Measurements from ENCODE around the gene DNM2. TPM values are rescaled to one million over a fixed set of nuclear protein-coding genes. Genes with fewer than 3 reads are reported as not detected.

Gene DNM2
- total and polyA plus RNA-seq, 2 of the 13 experiments (the other 11 are each of a cell fraction or from before 2014, with no cell fraction given): 41.7 to 59.8 TPM

GRCh38 chr19:10670182-10670581 lies 47.7 kb upstream of the DNM2 start:
- no peak overlapping the region for H3K4me3 ChIP-seq (replicated peaks in 1 of 3; ENCODE audit: insufficient read depth in 1 of 3, low read depth in 2 of 3, low read length in 3 of 3)
- WGBS (ENCODE audit: low lambda C conversion rate): 93% methylated on average over 1 of the region's 1 CpG
- H3K4me1 ChIP-seq (ENCODE audit: insufficient read depth, low read length): no peaks in the 10 kb centered on the region
- DNase-seq (ENCODE audit: low spot score) (no peak), ATAC-seq (no peak), FAIRE-seq (no peak)
- TF ChIP-seq NRL (CRISPR knock-in tag; IDR thresholded peaks at IDR 0.05; ENCODE audit: borderline replicate concordance) (no peak), MYPOP (CRISPR knock-in tag; IDR thresholded peaks at IDR 0.05) (no peak), ZNF446 (CRISPR knock-in tag; IDR thresholded peaks at IDR 0.05) (no peak), PHF8 (CRISPR knock-in tag; IDR thresholded peaks at IDR 0.05) (no peak), ZFP41 (CRISPR knock-in tag; IDR thresholded peaks at IDR 0.05; ENCODE audit: borderline replicate concordance) (no peak), STAG1 (CRISPR knock-in tag; IDR thresholded peaks at IDR 0.05) (no peak)
- TF ChIP-seq, protein P1, sequence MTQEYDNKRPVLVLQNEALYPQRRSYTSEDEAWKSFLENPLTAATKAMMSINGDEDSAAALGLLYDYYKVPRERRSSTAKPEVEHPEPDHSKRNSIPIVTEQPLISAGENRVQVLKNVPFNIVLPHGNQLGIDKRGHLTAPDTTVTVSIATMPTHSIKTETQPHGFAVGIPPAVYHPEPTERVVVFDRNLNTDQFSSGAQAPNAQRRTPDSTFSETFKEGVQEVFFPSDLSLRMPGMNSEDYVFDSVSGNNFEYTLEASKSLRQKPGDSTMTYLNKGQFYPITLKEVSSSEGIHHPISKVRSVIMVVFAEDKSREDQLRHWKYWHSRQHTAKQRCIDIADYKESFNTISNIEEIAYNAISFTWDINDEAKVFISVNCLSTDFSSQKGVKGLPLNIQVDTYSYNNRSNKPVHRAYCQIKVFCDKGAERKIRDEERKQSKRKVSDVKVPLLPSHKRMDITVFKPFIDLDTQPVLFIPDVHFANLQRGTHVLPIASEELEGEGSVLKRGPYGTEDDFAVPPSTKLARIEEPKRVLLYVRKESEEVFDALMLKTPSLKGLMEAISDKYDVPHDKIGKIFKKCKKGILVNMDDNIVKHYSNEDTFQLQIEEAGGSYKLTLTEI (CRISPR knock-in tag; conservative IDR thresholded peaks at IDR 0.05): no peak
- in situ Hi-C loops (cut with HindIII; ENCODE audit: extremely low pct_ligation_motif_present, low pct_unique_long_range_greater_than_20kb): no loop called here
- no peaks in the 10 kb centered on the region for H3K27me3 ChIP-seq (ENCODE audit: control insufficient read depth in 1 of 2, insufficient read depth in 2 of 2, low read length in 2 of 2)
- H3K27ac ChIP-seq (ENCODE audit: extremely low read length, insufficient read depth, low read length): no peak overlapping the region
- peaks cover 85% of the 10 kb centered on the region for H3K79me2 ChIP-seq (ENCODE audit: insufficient read depth, low read length)
- H3K4me2 ChIP-seq (ENCODE audit: low read depth, low read length): no peak overlapping the region
- no TSS peak for BruUV-seq (replicated peaks)
- ChIA-PET POLR2A (no interaction called here), CTCF (ENCODE audit: low intra/inter-chr PET ratio, low total read pairs) (no interaction called here)
- peaks cover 20 to 57% of the 10 kb centered on the region in 2 experiments for H3K36me3 ChIP-seq (replicated peaks in 1 of 2; ENCODE audit: control insufficient read depth in 1 of 2, insufficient read depth in 2 of 2, low read length in 2 of 2)
- no peak overlapping the region for H2AFZ ChIP-seq (ENCODE audit: low read length)
- H4K20me1 ChIP-seq (ENCODE audit: insufficient read depth, low read length): peaks cover 65% of the 10 kb centered on the region
- intact Hi-C loops (cut with micrococcal nuclease; ENCODE audit: unreplicated experiment): no loop called here
- no peaks in the 10 kb centered on the region for H3K9me3 ChIP-seq (ENCODE audit: low read length)
- H3K9ac ChIP-seq (ENCODE audit: insufficient read depth, low read depth, low read length): no peak overlapping the region

Data from HepG2 (cell line).